Measurements from ENCODE around the gene SALL3.

SALL3 gene

GRCh38 chr18:78979056-78979729 lies 425 bp upstream of the SALL3 start:
- Histone ChIP-seq H3K27me3 (peaks cover 66% of the 10 kb centered on the region), H3K4me1 (no peaks in the 10 kb centered on the region), H3K9me3 (no peaks in the 10 kb centered on the region), H3K36me3 (no peaks in the 10 kb centered on the region), H3K4me3 (ENCODE audit: low read depth, low read length) (no peak overlapping the region)
- no peak for TF ChIP-seq CTCF (IDR thresholded peaks at IDR 0.05; ENCODE audit: low read depth, low read length)
- no peak for DNase-seq

DNA sequence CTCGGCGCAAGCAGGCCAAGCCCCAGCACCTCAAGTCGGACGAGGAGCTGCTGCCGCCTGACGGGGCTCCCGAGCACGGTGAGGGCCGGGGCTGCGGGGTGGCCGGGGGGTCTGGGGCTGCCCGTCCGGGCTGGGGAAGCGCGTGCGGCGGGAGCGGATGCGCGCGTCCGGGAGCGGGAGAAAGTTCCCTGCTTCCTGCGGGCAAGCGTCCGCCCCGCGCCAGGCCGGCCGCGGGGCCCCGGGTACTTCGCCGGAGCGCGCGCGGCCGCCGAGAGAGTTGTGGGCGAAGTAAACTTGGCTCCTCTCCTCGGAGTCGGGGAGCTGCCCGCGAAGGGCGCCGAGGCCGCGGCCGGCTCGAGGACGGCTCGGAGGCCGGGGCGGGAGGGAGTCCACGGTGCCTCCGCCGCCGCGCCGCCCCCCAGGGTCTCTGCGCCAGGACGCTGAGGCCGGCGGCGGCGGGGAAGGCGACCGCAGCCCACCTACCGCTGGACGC lies 707 bp downstream of the SALL3 start:
- no peak for DNase-seq
- Histone ChIP-seq H3K9me3 (no peaks in the 10 kb centered on the region), H3K4me1 (no peaks in the 10 kb centered on the region), H3K4me3 (ENCODE audit: low read depth, low read length) (no peak overlapping the region), H3K36me3 (no peaks in the 10 kb centered on the region), H3K27me3 (peaks cover 62% of the 10 kb centered on the region)
- no peak for TF ChIP-seq CTCF (IDR thresholded peaks at IDR 0.05; ENCODE audit: low read depth, low read length)

DNA sequence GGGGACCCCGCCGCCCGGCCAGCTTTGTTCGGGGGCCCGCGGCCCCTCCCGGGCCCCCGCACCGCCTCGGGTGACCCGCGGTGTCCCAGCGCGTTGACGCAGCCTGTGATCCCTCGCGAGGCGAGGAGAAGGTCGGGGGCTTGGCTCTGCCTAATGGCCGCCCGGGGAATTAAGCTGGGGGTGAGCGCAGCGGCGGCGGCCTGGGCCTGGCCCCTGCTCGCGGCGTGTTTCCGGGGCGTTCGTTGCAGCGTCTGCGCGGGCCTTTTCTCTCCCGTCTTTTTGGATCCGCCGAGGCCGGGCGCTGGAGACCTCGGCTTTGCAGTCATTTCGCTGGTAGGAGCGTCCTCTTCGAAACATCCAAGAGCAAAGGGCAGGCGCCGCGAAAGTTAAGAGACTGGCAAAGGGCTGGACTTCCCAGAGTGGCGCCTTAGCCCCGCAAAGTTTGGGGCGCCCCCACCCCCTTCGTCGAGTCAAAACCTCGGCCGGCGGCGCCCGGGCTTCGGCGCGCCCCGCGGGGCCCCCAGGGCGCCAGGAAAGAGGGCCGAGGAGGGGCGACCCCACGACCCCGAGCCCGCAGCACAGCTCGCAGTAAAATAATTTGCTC lies 1.3 kb downstream of the SALL3 start:
- H3K27me3 ChIP-seq, result peaks cover 63% of the 10 kb centered on the region
- no peaks in the 10 kb centered on the region for H3K36me3 ChIP-seq
- TF ChIP-seq CTCF (IDR thresholded peaks at IDR 0.05; ENCODE audit: low read depth, low read length), result no peak
- no peak for DNase-seq
- H3K4me1 ChIP-seq, result no peaks in the 10 kb centered on the region
- no peaks in the 10 kb centered on the region for H3K9me3 ChIP-seq
- no peak overlapping the region for H3K4me3 ChIP-seq (ENCODE audit: low read depth, low read length)

- Histone ChIP-seq H3K4me3 (ENCODE audit: low read depth, low read length) (no peak overlapping the region), H3K4me1 (no peaks in the 10 kb centered on the region), H3K27me3 (peaks cover 68% of the 10 kb centered on the region), H3K36me3 (no peaks in the 10 kb centered on the region), H3K9me3 (no peaks in the 10 kb centered on the region)
- DNase-seq, result no peak
- no peak for TF ChIP-seq CTCF (IDR thresholded peaks at IDR 0.05; ENCODE audit: low read depth, low read length)
Observed at GRCh38 chr18:78981394-78981831, 1.8 kb downstream of the SALL3 start.

DNA sequence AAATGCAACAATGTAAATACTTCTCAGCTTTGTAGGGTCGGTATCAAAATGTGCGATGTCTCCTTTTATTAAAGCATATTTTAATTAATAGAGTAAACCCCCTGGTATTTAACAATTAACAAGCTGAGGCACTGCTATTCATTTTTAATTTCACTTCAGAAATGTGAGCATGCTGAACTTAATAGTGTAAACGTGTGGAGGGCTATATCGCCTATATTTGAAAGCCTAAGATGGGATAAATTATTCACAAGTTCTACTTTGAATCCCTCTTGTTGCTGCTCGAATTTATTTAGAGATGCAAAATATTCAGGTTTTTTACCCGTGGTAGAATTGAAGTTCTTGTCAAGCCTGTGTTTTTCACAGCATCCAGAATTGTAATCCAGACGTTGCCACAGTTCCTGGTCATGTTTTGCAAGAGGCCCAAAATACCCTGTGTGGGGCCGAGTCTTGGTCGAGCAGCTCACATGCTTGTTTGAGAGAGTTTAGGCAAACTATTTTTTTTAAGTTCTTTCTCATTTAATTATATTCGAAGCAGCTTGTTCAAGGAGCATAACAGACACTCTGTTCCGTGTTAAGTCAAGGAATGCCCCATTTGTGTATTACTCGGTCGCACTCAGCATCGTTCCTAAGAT lies 2.5 kb downstream of the SALL3 start:
- no peaks in the 10 kb centered on the region for H3K4me1 ChIP-seq
- DNase-seq, result no peak
- no peaks in the 10 kb centered on the region for H3K36me3 ChIP-seq
- H3K4me3 ChIP-seq (ENCODE audit: low read depth, low read length), result no peak overlapping the region
- H3K9me3 ChIP-seq, result no peaks in the 10 kb centered on the region
- no peak for TF ChIP-seq CTCF (IDR thresholded peaks at IDR 0.05; ENCODE audit: low read depth, low read length)
- peaks cover 67% of the 10 kb centered on the region for H3K27me3 ChIP-seq

GRCh38 chr18:78983512-78983911 lies 3.9 kb downstream of the SALL3 start:
- no peak for DNase-seq
- Histone ChIP-seq H3K4me3 (ENCODE audit: low read depth, low read length) (no peak overlapping the region), H3K9me3 (no peaks in the 10 kb centered on the region), H3K36me3 (no peaks in the 10 kb centered on the region), H3K27me3 (peaks cover 62% of the 10 kb centered on the region), H3K4me1 (no peaks in the 10 kb centered on the region)
- no peak for TF ChIP-seq CTCF (IDR thresholded peaks at IDR 0.05; ENCODE audit: low read depth, low read length)

Data from BE2C (cell line).